Measurements from ENCODE around the gene SDS. TPM values are rescaled to one million over a fixed set of nuclear protein-coding genes. Genes with fewer than 3 reads are reported as not detected.

The SDS gene
- total RNA-seq, 1 experiment from 2014 or later: not detected

DNA sequence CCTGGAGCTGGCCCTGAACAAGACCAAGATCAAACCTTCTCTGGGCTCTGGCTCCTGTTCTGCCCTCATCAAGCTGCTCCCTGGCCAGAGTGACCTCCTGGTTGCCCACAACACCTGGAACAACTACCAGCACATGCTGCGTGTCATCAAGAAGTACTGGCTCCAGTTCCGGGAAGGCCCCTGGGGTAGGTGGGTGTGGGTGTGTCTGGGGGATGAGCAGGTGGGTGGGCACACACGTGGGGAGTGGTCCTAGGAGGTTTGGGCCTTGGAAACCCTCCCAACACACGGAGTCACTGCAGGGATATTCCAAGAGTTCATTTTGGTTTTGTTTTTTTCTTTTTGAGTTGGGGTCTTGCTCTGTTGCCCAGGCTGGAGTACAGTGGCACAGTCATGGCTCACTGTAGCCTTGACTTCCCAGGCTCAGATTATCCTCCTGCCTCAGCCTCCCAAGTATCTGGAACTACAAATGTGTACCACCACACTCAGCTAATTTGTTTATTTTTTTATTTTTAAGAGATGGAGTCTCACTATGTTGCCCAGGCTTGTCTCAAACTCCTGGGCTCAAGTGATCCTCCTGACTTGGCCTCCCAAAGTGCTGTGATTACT, 28.8 kb downstream of the SDS start:
- no peak overlapping the region for H3K4me3 Mint-ChIP-seq
- Histone ChIP-seq H3K79me1 (ENCODE audit: insufficient read depth, low read depth, low read length, poor library complexity, severe bottlenecking) (no peaks in the 10 kb centered on the region), H3T11ph (ENCODE audit: low read length) (no peak overlapping the region), H3K18ac (ENCODE audit: insufficient read length, low read depth, low read length) (no peak overlapping the region), H3K4me2 (ENCODE audit: insufficient read depth, insufficient read length, low read length) (no peak overlapping the region), H3K79me2 (ENCODE audit: insufficient read depth, low read length) (no peaks in the 10 kb centered on the region), H2BK120ac (ENCODE audit: low read depth, low read length, poor library complexity, severe bottlenecking) (no peak overlapping the region), H2AFZ (ENCODE audit: low read length) (no peak overlapping the region), H4K8ac (replicated peaks; ENCODE audit: insufficient read length, low read depth, low read length) (no peak overlapping the region), H3K27me3 (ENCODE audit: insufficient read depth, low read length) (no peaks in the 10 kb centered on the region), H2BK15ac (ENCODE audit: low read depth, low read length) (no peak overlapping the region), H3K9ac (ENCODE audit: extremely low read depth, insufficient read length, low read length) (no peak overlapping the region), H3K9me3 (ENCODE audit: control insufficient read depth, low read depth, low read length) (no peaks in the 10 kb centered on the region), H3K23me2 (ENCODE audit: insufficient read length, low read depth, low read length, poor library complexity, severe bottlenecking) (no peaks in the 10 kb centered on the region), H2BK5ac (ENCODE audit: insufficient read length, low read length) (no peak overlapping the region), H4K20me1 (ENCODE audit: control insufficient read depth, insufficient read depth, insufficient read length) (no peaks in the 10 kb centered on the region), H3K23ac (ENCODE audit: insufficient read length, low read depth, low read length) (no peak overlapping the region), H2BK20ac (ENCODE audit: low read depth, low read length, poor library complexity, severe bottlenecking) (no peak overlapping the region), H3K56ac (ENCODE audit: insufficient read length, low read depth, low read length) (no peak overlapping the region), H4K91ac (ENCODE audit: insufficient read length, low read depth, low read length) (no peak overlapping the region), H4K5ac (ENCODE audit: insufficient read length, low read depth, low read length) (no peak overlapping the region), H3K27ac (ENCODE audit: insufficient read length, low read depth, low read length) (no peak overlapping the region), H3K14ac (ENCODE audit: insufficient read depth, low read length) (no peak overlapping the region), H3K4ac (ENCODE audit: low read depth, low read length) (no peak overlapping the region), H2BK12ac (ENCODE audit: insufficient read length, low read depth, low read length) (no peak overlapping the region), H3K4me1 (ENCODE audit: insufficient read depth, low read length) (no peaks in the 10 kb centered on the region), H2AK5ac (ENCODE audit: insufficient read length, low read length) (no peak overlapping the region)
- DNase-seq: no peak
- no peaks in the 10 kb centered on the region for H3K27me3 Mint-ChIP-seq (ENCODE audit: low read depth)
- peaks cover 12 to 39% (median 36%) of the 10 kb centered on the region in 3 experiments; a peak in 6 of 7 replicates for H3K36me3 Mint-ChIP-seq (ENCODE audit: insufficient read depth in 1 of 3, low read depth in 3 of 3)
- no peaks in the 10 kb centered on the region for H3K4me1 Mint-ChIP-seq
- TF ChIP-seq, protein P1, sequence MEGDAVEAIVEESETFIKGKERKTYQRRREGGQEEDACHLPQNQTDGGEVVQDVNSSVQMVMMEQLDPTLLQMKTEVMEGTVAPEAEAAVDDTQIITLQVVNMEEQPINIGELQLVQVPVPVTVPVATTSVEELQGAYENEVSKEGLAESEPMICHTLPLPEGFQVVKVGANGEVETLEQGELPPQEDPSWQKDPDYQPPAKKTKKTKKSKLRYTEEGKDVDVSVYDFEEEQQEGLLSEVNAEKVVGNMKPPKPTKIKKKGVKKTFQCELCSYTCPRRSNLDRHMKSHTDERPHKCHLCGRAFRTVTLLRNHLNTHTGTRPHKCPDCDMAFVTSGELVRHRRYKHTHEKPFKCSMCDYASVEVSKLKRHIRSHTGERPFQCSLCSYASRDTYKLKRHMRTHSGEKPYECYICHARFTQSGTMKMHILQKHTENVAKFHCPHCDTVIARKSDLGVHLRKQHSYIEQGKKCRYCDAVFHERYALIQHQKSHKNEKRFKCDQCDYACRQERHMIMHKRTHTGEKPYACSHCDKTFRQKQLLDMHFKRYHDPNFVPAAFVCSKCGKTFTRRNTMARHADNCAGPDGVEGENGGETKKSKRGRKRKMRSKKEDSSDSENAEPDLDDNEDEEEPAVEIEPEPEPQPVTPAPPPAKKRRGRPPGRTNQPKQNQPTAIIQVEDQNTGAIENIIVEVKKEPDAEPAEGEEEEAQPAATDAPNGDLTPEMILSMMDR (conservative IDR thresholded peaks at IDR 0.05): no peak
- H3K27ac Mint-ChIP-seq: no peak overlapping the region
- H3K9me3 Mint-ChIP-seq: no peaks in the 10 kb centered on the region
- WGBS (ENCODE audit: extremely low coverage, insufficient read length, low lambda C conversion rate): no CpG with 5 or more reads among the region's 4 CpGs
